ENCODE results near the gene TOLLIP.

DNA sequence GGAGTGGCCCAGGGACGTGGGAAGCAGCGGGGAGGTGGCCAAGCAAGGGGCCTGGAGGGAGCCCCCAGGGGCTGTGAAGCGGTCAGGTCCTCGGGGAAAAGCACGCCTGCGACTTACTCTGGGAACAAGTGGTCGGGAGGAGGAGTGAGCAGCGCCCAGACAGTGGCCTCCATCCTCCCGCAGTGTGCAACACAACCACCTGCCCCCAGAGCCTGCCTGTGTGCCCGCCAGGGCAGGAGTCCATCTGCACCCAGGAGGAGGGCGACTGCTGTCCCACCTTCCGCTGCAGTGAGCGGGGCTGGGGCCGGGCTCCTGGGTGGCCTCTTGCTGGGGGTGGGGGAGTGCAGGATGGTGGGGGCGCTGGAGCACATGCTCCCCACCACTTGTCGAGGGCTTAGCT, 51.5 kb downstream of the TOLLIP start:
- TF ChIP-seq TAF1 (IDR thresholded peaks at IDR 0.05; ENCODE audit: borderline replicate concordance, low read depth, low read length) (no peak), POLR2A (IDR thresholded peaks at IDR 0.05; ENCODE audit: low read depth, low read length) (no peak), POLR2AphosphoS5 (IDR thresholded peaks at IDR 0.05; ENCODE audit: low read depth, low read length) (no peak)
